Activated T-cell treated with anti-CD3 and anti-CD28 coated beads for 48 hours (primary cell): Measurements from ENCODE around the gene ITPKB.

ENCODE experiments used
- DNase-seq: peaks from one replicate; pipeline ENCODE4 v3.0.0-alpha.2; 2020; ENCODE audit warnings: low read depth

Gene ITPKB

DNA sequence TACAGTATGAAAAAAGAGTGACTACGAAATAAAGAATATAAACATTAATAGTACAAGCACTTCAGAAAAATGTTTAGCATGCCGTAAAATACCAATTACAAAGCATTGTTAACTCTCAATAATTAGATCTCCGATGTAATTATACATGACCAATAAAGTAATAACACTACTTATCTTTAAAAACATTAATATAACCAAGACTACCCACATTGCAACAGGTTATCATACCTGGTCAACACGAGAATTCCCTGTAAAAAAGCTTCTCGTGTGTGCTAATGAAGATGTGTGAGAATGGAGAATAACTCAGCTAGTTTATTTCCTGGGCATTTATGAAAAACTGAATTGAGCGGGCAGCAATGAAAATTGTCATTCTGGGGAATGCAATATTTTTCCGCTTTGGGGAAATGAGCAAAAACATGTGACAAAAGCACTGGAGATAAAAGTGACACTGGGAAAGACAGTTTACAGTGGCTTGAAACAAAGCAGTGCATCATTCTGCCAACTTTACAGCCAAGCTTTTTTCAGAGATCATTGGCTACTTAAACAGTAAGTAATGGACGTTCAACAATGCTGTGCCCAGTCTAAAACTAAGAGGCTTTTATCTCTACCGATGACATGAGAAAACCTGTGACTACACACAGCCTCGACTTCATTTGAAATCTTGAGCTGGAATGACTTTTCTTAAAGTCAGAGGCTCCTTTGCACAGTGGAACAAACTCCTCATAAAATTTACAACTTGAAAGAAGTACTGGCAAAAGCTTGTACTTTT is 34.7 kb downstream of the ITPKB start:
- no peak for DNase-seq

DNA sequence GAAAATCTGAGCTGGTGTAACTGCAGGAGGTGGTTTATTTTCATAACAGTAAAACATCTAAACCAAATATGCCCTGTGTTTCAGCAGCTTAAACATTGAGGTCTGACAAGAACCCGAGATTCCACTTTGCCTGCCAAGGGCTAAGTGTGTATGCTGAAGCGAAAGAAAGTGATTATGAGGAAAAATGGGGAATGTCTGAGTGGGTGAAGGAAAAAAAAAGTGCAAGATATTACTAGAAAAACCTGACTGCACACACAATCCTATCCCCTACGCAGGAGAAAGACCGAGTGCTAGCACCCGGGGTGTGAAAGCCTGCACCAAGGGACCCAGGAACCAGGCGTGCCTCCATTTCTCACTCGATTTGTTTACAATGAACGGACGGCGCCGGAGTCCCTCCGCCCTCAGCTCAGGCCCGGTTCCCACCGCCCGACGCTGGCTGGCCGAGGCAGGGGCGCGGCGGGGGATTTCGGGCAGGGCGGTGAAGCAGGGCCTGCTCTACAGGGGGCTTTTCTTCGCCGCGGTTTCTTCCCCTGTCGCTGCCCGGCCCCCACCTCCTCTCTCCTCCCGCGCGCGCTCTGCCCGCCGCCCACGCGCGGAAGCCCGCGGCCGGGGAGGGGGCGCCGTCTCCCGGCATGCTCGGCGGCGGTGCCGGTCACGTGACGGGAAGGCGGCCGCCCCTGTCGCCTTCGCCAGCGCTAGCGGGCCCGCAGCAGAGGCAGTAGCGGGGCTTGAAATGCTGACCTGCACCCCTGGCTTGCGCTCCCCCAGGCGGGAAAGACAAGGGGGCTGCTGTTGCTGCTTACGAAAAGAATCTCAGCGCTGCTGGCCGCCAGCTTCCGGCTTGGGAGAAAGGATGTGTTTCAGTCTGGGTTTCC is 35.9 kb downstream of the ITPKB start:
- peak; percentile 83 for DNase-seq

DNA sequence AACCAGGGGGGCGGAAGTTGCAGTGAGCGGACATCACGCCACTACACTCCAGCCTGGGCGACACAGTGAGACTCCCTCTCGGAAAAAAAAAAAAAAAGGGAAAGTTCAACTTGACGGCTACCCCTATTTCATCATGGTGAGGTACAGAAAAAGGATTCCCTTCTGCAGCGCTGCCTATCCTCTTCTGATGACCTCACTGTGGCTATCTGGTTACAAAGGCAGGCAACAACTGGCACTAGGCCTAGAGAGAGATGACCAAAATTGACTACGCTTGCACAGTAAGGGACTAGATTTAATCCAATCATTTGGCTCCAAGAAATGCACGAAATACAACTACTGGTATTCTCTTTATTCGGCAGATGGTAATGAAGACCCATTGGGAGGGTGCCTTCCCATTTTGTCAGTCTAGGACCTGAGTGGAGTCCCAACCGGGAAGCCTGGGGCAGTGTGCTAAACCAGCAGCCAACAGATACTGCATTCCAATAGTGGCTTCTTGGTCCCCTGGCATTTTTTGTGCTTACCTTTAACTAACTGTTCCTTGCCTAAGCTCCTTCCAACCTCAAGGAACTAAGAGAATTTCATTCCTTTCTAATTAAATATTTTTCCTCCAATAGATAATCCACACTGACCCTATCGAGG is 36.6 kb downstream of the ITPKB start:
- no peak for DNase-seq

DNA sequence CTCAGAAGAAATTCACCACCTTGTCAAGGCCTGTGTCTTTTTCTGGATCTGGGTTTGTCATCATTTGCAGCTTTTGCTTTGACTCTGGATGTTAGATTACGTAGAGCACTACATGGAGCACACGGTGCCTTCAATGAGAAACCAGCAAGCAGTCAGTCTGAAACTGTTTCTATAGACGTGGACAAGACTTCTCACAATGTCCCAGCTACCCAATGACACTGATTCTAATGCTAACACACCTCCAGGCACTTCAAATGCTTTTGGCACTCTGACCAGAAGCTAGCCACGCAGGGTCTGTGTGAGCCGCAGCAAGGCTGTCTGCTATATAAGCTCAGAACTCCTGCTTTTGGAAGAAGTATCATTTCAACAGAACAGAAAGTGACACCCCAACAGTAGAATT is 38.2 kb downstream of the ITPKB start:
- DNase-seq: no peak

DNA sequence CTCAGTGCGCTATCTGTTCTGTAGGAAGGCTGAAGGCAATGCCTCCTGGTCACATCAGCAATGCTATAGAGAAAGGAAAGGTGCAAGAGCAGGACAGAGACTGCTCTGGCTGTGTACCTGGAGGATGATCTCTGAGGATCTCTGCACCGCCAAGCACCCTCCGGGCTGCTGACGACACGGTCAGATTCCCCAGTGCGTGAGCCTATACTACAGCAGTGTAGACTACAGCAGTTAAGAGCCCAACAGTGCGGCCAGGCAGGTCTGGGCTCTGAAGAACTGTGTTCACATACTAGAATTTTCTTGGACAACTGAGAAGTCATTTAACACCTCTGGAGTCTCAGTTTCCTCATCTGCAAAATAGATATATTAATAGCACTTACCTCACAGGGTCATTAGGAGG is 39.9 kb downstream of the ITPKB start:
- DNase-seq: no peak

DNA sequence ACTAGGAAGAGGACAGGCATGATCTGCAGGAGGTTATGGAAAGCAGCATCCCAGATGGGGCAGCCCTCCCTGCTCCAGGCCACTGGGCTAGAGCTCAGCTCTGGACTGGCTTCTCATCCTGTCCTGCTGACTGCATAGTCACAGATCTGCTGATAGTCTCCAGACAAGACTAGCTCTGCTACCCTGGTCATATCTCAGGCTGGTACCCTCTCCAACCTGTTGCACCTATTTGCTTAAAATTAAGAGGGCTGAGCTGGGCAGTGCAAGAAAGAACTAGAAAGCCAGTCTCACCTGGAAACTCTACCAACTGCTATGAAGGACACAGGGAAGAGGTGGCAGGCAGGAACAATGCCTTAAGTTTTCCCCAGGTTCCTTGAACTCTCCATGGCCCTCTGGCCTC is 40.4 kb downstream of the ITPKB start:
- DNase-seq: no peak

DNA sequence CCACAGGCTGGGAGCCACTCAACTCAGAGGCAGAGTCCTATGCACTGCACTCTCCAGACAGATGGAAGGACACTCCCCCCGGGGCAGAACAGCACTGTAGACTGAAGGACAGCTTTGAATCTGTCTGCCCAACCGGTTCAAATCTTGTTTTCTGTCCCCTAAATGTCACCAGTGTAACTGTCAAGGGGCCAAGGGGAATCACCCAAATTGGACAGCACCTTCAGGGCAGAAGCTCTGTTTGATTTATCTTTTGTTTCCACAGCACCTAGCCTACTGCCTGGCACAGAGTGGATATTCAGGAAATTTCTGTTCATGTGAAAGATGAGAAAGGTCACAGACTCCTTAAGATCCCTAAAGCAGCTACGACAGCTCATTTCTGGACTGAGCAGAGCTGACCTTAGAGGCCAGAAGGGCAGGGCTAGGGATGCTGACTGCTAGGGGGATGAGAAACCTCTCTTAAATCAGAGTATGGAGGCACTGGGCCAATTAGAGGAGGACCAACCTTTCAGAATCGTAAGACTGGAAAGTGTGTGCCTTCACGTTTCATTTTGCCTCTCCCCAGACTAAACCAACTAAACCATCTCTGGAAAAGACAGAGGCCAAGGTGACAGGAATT is 41.0 kb downstream of the ITPKB start:
- no peak for DNase-seq

DNA sequence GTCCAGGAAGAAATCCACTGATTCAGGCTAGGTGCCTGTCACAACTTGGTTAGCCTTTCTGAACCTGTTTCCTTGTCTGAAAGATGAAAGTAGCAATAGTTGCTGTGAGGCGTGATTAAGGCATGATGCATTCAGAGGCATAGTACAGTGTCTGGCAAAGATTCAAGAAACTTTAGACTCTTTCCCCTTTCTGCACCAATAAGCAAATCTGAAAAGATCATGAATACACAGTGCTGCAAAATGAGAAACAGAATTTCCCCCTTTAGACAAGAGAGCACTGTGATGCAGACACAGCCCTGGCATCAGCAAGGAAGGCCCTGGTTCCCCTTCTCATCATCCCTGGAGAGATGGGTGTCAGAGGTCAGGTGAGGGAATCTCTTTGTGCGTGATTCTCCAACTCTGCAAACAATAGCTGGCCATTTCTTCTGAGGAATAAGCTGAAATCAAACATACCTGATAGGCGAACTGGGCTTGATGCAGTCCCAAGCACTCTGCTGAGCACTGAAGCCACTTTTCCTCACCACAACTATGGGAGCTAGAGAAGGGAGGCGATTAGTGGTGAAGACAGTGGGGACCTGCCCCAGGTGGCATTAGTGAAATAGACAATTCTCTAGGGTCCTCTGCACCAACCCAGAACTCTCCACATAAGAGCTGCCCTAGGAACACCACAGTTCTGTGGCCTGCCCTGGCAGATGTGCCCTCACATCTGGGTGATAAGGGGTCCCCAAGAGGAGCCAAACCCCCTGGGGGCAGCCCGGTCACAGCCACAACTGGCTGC is 41.7 kb downstream of the ITPKB start:
- no peak for DNase-seq

DNA sequence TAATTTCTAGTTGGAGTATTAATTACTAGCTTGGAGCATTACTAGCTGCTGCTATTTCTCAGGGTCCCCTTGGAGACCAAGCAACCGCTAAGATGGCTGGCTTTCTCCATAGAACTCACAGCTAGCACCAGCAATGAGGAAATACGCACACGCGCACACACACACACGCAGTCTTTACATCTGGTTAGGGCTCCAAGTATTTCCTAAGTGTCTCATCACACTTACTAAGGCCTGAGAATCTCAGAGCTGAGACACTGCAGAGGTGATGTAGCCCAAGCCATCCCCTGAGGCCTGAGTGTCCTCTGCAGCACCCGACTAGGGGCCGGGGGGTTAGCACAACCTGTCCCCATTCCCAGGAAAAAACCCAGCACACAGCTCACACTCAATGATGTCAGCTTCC is 42.5 kb downstream of the ITPKB start:
- no peak for DNase-seq

DNA sequence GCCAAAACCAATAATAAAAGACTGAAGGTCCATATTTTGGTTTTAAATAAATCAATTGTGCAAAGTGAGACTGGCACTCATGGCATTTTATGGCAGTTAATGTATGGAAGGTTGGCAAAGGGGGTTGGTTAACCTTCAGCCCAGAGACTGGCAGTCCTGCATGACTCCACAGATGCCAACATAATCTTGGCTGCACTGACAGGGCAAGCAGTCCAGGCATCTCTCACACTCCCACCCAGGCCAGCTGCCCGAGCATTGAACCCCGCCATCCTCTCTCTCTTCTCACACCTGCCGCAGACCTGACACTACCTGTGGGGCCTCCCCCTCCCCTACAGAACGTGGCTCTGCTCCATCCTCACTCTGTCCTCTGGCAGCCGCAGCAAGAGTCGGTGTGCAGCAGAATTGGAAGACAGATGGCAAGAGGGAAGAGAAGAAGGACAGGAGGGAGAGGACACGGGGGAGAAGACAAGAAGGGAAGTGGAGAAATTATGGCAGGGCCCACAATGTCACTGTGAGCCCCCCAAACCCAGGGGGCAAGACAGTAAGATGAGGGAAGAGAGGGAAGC is 43.7 kb downstream of the ITPKB start:
- no peak for DNase-seq

DNA sequence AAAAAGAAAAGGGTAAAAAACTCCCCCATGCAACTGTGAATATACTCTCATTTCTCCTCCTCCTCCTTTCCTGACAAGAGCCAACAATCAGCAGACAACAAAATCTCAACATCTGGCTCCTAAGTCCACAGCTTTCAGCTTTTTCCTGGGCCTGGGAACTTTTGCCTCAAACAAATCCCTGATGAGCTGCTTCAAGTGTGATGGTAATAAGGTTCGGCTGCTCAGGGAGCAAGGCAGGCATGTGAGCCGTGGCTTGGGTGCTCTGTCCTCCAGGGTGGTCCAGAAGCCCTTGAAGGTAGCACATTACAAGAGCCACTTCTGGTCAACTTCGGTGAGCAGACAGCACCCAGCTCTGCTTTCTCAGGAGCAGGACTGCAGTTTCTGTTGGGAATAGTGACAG is 46.3 kb downstream of the ITPKB start:
- no peak for DNase-seq

DNA sequence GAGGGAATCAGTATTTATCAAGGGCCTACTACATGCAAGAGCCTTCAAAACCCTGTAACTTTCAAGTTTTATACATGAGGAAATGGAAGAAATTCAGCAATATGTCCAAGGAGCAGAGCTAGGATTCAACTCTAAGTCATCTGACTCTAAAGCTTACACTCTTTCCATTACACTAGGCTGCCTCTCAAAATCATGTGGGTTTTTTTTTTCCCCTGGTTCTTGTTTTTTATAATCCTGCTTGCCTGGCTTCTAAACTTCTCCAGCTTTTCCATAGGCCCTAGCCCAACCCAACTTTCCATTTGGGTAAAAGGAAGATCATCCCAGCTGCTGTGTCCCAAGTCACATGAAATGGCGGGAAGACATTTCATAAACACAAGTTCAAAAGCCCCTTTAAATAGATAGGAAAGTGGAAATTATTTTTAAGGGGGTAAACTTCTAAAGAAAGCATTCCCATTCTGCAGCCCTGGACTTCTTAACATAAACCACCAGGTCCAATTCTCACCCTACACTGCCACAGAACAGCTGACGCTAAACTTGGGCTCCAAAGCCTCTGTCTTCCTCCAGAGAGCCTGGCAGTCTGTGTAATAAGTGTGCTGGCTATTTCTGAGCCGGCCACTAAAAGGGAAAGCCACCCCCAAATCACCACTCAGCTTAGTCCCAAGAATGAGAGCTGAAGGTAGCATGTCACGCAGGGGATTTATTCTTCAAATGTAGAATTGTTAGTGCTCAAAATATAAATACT is 46.9 kb downstream of the ITPKB start:
- DNase-seq: no peak

DNA sequence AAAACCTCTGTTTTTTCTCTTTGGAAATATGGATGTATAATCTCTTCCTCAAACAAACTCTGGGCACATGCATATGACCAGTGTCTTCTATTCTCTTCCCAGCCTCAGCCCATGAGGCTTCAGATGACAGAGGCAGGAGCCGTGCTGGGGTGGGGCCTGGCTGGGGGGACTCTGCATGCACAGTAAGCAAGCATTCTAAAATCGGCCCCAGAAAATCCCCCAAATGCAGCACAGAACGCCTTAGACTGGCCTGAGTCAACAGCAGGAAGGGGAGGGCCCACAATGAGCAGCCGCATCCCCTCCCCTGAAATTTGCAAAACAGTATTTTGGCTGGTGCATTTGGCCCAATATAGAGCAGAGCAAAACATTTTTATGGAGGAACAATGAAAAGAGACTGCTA is 47.8 kb downstream of the ITPKB start:
- DNase-seq: no peak

DNA sequence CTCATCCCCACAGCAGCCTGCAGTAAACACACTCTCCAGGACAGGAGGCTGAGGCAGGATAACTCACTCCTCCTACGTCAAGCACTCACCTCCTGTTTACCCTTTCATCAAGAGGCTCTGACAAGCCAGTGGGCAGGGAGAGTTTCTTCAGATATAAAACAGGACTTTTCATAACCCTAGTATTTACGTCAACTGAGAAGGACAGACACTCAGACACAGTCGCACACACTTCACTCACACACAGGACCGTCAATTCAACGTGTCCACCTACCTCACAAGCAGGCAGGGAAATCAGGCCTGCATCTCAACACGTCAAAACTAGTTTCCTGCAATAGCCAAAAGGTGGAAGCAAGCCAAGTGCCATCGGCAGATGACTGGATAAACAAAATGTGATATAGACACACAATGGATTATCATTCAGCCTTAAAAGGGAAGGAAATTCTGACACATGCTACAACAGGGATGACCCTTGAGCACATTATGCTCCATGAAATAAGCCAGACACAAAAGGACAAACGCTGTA is 48.6 kb downstream of the ITPKB start:
- DNase-seq: no peak

DNA sequence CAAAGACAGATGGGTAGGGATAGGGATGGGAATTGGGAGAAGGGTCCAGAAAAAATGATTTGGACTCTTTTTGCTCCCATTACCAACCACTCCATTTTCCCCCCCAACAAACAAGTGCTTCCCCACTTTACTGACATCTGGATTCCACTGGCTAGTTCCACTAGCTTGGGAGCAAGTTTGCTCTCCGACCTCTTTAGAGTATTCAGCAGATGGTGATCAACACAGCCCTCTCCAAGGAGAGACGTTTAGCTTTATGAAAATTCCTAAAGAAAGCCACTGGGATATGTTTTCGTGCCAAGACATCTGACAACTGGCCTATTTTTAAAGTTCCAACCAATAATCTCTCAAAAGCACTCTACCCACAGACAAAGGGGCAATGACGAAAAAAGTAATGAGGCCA is 50.3 kb downstream of the ITPKB start:
- no peak for DNase-seq

DNA sequence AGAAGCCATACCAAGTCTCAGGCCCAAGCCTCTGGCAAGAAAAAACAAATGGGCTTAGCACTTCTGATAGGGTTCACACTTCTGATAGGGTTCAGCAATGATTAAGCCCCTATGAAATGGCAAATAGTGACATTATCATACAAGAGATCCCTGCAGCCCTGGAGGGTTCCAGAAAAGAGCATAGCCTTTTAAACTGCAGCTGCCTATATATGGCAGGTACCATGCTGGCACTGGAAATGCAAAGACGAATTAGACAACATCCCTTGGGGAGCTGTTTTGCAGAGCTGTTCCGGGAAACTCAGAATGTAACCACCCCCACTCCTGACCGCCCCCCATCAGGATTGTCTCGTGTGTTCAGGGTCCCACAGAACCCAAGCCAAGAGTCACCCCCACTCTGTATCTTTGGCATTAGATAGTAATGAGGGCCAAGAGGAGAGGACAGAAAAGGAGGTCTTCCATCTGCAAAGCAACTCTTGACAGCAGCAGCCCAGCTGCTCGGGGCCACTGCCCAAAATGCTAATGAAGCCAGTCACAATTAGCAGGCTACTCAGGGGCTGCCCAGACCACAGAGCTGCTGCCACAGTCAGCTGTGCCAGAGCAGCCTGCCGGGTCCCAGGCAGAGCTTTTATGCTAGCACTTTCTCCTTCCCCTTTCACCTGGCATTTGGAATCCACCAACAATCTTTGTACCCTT is 50.9 kb downstream of the ITPKB start:
- DNase-seq: no peak

DNA sequence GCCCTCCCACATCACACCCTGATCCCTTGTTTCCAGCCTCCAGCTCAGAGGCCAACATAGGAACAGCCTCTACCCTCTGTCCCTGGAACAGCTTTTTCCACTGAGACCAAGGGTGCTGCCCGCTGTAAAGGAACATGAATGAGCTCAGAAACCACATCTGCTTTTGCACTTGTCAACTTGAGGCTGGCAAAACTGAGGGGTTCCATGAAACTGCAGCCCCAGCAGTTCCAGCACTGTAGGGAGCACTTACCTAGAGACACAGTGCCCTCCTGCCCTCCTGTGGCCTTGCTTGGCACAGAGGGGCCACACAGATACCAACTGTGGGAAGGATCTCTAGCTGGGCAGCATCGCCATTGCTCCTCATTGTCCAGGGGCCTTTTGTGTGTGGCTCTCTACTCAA is 51.7 kb downstream of the ITPKB start:
- no peak for DNase-seq

DNA sequence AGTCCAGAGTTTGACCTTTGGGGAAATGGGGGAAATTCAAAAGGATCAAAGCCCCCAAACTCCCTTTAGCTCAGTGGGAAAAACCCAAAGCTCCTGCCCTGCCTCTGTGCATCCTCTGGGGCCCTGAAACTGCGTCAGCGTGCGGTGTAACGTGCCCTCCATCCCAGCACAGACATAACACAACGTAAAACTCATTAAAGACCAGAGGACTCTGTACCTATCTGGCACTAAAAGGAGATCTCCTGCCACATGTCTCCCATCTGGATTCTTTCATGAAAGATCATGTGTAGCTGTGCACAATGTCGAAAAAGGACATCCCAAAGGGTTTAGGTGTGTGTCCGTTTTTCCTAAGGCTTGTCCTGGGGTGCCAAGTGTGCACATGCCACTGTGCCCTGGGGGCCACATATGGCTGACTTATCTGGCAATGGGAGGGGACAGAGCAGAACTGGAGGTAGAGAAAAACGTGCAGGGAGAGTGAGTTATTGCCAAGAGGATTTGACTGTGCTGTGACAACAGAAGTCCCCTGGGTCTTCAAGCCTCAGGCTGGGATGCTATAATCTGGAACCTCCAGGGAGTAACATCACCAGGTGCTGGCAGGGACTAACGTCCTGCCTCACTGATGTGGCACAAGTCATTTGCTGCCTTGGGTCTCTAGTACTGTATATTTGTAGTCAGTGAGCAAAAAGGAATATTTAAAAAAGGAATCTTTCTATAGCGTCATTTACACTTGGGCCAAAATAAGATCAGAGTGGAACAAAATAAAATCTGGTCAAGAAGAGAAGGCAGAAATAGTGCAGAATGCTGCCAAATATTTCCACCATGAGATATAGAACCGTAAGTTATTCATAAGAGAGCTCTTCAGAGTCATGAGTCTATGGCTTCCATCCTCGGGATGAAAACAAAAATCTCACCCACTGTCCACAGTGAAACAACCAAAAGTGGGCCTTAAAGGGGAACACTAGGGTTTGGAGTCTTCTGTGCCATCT is 52.3 kb downstream of the ITPKB start:
- DNase-seq: no peak
